Measurements from ENCODE around the gene TCF7L2.

The TCF7L2 gene

GRCh38 chr10:112913255-112913654 lies 36.8 kb upstream of the TCF7L2 start:
- no peak for DNase-seq (ENCODE audit: insufficient read length, low spot score)
- FAIRE-seq, result no peak
- TF ChIP-seq, protein P1, sequence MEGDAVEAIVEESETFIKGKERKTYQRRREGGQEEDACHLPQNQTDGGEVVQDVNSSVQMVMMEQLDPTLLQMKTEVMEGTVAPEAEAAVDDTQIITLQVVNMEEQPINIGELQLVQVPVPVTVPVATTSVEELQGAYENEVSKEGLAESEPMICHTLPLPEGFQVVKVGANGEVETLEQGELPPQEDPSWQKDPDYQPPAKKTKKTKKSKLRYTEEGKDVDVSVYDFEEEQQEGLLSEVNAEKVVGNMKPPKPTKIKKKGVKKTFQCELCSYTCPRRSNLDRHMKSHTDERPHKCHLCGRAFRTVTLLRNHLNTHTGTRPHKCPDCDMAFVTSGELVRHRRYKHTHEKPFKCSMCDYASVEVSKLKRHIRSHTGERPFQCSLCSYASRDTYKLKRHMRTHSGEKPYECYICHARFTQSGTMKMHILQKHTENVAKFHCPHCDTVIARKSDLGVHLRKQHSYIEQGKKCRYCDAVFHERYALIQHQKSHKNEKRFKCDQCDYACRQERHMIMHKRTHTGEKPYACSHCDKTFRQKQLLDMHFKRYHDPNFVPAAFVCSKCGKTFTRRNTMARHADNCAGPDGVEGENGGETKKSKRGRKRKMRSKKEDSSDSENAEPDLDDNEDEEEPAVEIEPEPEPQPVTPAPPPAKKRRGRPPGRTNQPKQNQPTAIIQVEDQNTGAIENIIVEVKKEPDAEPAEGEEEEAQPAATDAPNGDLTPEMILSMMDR (IDR thresholded peaks at IDR 0.05; ENCODE audit: insufficient read depth, missing control alignments), result no peak

- TF ChIP-seq, protein P1 (IDR thresholded peaks at IDR 0.05; ENCODE audit: insufficient read depth, missing control alignments), result no peak
- DNase-seq (ENCODE audit: insufficient read length, low spot score) (no peak), FAIRE-seq (no peak)
Observed at GRCh38 chr10:112913661-112914287, 36.3 kb upstream of the TCF7L2 start.

GRCh38 chr10:112914288-112914952 lies 35.6 kb upstream of the TCF7L2 start:
- TF ChIP-seq, protein P1 (IDR thresholded peaks at IDR 0.05; ENCODE audit: insufficient read depth, missing control alignments), result no peak
- FAIRE-seq (no peak), DNase-seq (ENCODE audit: insufficient read length, low spot score) (no peak)

- TF ChIP-seq, protein P1 (IDR thresholded peaks at IDR 0.05; ENCODE audit: insufficient read depth, missing control alignments), result no peak
- FAIRE-seq (no peak), DNase-seq (ENCODE audit: insufficient read length, low spot score) (no peak)
Observed at GRCh38 chr10:112915590-112916572, 34.2 kb upstream of the TCF7L2 start.

DNA sequence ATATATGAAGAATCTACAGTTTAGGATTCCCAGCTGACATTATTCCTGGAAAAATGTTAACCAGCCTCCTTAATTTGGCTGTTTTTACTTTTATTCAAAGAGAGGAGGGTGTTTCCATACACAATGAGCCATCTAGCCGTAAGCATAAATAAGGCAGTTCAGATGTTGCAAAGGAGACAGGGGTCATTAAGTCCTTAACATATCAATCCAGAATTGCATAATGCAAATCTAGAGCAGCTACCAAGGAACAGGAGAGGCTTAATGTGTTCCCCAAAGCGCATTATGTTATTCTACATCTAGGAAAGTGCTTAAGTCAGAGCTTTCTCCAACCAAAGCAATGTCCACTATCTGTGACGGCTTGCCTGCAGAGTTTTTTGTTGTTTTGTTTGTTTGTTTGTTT lies 32.4 kb upstream of the TCF7L2 start:
- TF ChIP-seq, protein P1 (IDR thresholded peaks at IDR 0.05; ENCODE audit: insufficient read depth, missing control alignments), result no peak
- FAIRE-seq (no peak), DNase-seq (ENCODE audit: insufficient read length, low spot score) (no peak)

DNA sequence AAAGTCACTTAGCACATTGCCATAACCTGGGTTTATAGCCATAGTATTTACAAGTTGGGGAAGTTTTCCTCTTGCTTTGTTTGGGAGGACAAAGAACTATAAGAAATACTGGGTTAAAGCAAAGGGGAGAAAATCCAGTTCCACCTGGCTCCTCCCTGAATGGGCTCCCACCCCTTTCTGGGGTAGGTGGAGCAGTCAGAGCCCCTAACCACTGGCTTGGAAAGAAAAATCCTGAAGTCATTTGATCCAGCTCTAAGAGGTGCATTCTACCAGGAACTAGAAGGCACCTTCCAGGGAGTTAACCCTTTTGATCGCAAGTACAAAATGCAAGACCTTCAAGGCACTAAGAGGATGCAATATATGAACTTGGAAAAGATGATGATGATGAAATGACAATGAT lies 31.3 kb upstream of the TCF7L2 start:
- no peak for DNase-seq (ENCODE audit: insufficient read length, low spot score)
- TF ChIP-seq, protein P1 (IDR thresholded peaks at IDR 0.05; ENCODE audit: insufficient read depth, missing control alignments), result no peak
- no peak for FAIRE-seq
